Esophagus squamous epithelium (tissue), 5 donors: ENCODE results near the gene MAPKAP1. TPM values are rescaled to one million over a fixed set of nuclear protein-coding genes. Genes with fewer than 3 reads are reported as not detected.

Source experiments
- DNase-seq: peaks from one replicate; lab custom pipeline; 2025; lab: John Stamatoyannopoulos, UW
- H3K27ac ChIP-seq, 4 donors: fragments of 200-600 bp; sonication (generic); one replicate each; pipeline ENCODE4 v1.5.1; 2016 to 2019; ENCODE audit warnings: mild to moderate bottlenecking in 1 of 4
- H3K27me3 ChIP-seq, 4 donors: fragments of 200-600 bp; sonication (generic); 1 replicate in 3 of 4; 2 replicates in 1 of 4; pipeline versions ENCODE4 v1.5.1 to v1.6.0; 2017 to 2021; ENCODE audit warnings: antibody characterized with exemption in 1 of 4
- H3K36me3 ChIP-seq, 3 donors: fragments of 200-600 bp; sonication (generic); one replicate each; pipeline ENCODE4 v1.5.1; 2016 to 2019
- H3K4me1 ChIP-seq, 3 donors: fragments of 200-600 bp; sonication (generic); one replicate each; pipeline ENCODE4 v1.5.1; 2017 to 2019
- H3K4me3 ChIP-seq, 4 donors: fragments of 200-600 bp; sonication (generic); 1 replicate in 3 of 4; 2 replicates in 1 of 4; pipeline ENCODE4 v1.5.1; 2016 to 2019; ENCODE audit warnings: mild to moderate bottlenecking in 2 of 4, moderate library complexity in 1 of 4
- H3K9me3 ChIP-seq, 3 donors: fragments of 200-600 bp; sonication (generic); one replicate each; pipeline ENCODE4 v1.5.1; 2016 to 2019
- POLR2A ChIP-seq, 4 donors: fragments of 450-650 bp; IDR thresholded peaks; one replicate each; pipeline ENCODE4 v1.6.1; 2017; ENCODE audit warnings: antibody characterized with exemption in 4 of 4, mild to moderate bottlenecking in 4 of 4, moderate library complexity in 3 of 4
- WGBS, 2 donors: methylation state at CpG; one replicate each; pipeline ENCODE4 v1.1.5; 2018; 5-methylcytosine and 5-hydroxymethylcytosine counted together
- intact Hi-C: fragments of 100-400 bp; cut with DNase I; formaldehyde crosslinking; loops from one replicate; pipeline ENCODE4 v1.15.0; 2022
- total RNA-seq, 4 donors: library from RNA; depleted of rRNA; stranded (reverse); fragments of >200 nt; gene quantifications; one replicate each; pipeline ENCODE4 v1.1.0, GENCODE V29; 2016
- TF ChIP-seq, protein P1 (sequence below), 6 experiments: fragments of 450-650 bp in 4 of 6; fragments of 200-600 bp in 2 of 6; sonication (generic) in 2 of 6; IDR thresholded peaks; one replicate each; pipeline ENCODE4 v1.5.1; 2016 to 2019; ENCODE audit warnings: antibody characterized with exemption in 6 of 6, mild to moderate bottlenecking in 4 of 6, moderate library complexity in 4 of 6
- donor health status: DM: yes; HTN: yes; CAD: no.

The MAPKAP1 gene
- total RNA-seq, 4 donors from 2014 or later = 59.0 to 87.0 (median 70.9) TPM

DNA sequence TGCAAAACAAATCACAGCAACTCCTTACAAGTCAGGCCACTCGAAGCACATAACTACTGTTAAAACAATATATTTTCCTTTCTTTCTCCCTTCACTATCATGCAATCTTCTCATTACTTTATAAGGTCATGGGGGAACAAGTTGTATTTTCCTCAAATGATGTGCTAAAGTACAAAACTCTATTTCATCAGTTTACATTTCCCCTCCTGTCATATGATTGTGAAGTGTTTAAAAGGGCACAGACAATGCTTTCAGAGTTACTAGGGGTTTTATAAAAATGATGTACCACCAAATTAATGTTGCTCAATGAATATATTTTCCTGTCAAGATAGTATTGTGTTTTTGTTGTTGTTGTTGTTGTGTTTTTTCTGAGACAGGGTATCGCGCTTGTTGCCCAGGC, 34.1 kb downstream of the MAPKAP1 start:
- DNase-seq = no peak
- Histone ChIP-seq H3K9me3 (no peaks in the 10 kb centered on the region), H3K4me1 (peaks cover 0 to 11% (median 0%) of the 10 kb centered on the region in 3 donors), H3K36me3 (peaks cover 0 to 32% (median 0%) of the 10 kb centered on the region in 3 donors), H3K27me3 (no peaks in the 10 kb centered on the region), H3K27ac (no peak overlapping the region), H3K4me3 (no peak overlapping the region)
- intact Hi-C loops = no loop called here
- 93 to 96% methylated on average over 3 of the region's 3 CpGs for WGBS, 2 donors
- no peak for TF ChIP-seq POLR2A (IDR thresholded peaks at IDR 0.05)
- TF ChIP-seq, protein P1, sequence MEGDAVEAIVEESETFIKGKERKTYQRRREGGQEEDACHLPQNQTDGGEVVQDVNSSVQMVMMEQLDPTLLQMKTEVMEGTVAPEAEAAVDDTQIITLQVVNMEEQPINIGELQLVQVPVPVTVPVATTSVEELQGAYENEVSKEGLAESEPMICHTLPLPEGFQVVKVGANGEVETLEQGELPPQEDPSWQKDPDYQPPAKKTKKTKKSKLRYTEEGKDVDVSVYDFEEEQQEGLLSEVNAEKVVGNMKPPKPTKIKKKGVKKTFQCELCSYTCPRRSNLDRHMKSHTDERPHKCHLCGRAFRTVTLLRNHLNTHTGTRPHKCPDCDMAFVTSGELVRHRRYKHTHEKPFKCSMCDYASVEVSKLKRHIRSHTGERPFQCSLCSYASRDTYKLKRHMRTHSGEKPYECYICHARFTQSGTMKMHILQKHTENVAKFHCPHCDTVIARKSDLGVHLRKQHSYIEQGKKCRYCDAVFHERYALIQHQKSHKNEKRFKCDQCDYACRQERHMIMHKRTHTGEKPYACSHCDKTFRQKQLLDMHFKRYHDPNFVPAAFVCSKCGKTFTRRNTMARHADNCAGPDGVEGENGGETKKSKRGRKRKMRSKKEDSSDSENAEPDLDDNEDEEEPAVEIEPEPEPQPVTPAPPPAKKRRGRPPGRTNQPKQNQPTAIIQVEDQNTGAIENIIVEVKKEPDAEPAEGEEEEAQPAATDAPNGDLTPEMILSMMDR (IDR thresholded peaks at IDR 0.05) = no peak

DNA sequence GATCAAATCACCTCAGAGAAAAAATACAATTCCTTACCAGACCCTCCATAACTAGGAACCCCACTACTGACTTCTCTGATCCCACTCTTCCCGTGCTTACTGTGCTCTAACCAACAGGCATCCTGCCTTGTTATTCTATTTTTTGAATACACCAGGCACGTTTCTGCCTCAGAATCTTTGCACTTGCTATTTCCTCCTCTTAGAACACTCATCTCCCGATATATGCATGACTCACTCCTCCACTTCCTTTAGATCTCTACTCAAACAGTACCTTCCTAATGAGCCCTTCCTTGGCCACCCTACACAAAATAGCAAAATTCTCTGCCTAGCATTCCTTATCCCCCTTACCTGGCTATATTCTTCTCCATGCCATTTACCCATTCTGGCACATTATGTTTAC, 43.9 kb downstream of the MAPKAP1 start:
- intact Hi-C loops = no loop called here
- Histone ChIP-seq H3K4me1 (no peaks in the 10 kb centered on the region), H3K27ac (no peak overlapping the region), H3K36me3 (peaks cover 0 to 43% (median 0%) of the 10 kb centered on the region in 3 donors), H3K27me3 (no peaks in the 10 kb centered on the region), H3K4me3 (no peak overlapping the region), H3K9me3 (no peaks in the 10 kb centered on the region)
- TF ChIP-seq, protein P1 (IDR thresholded peaks at IDR 0.05) = no peak
- no peak for TF ChIP-seq POLR2A (IDR thresholded peaks at IDR 0.05)
- 25 to 30% methylated on average over 3 of the region's 3 CpGs for WGBS, 2 donors
- DNase-seq = no peak

DNA sequence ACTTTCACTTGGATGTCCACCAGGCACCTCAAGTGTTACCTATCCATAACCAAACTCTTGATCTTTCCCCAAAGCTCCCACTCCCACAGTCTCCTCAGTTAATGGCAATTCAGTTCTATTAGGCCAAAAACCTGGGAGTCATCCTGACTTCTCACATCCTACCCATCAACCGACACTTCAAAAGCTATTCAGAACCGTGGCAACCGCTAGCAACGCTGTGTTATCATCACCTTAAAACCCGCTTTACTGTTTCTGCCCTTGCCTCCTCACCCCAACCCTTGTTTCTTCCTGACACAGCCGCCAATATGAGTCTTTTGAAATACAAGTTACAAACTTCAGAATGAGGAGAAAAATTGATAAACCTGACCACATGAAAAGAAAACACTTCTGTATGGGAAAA, 46.5 kb downstream of the MAPKAP1 start:
- Histone ChIP-seq H3K27ac (no peak overlapping the region), H3K4me1 (no peaks in the 10 kb centered on the region), H3K4me3 (no peak overlapping the region), H3K9me3 (no peaks in the 10 kb centered on the region), H3K27me3 (no peaks in the 10 kb centered on the region), H3K36me3 (peaks cover 0 to 37% (median 0%) of the 10 kb centered on the region in 3 donors)
- WGBS, 2 donors = 93 to 95% methylated on average over 6 of the region's 6 CpGs
- intact Hi-C loops = no loop called here
- no peak for TF ChIP-seq POLR2A (IDR thresholded peaks at IDR 0.05)
- TF ChIP-seq, protein P1 (IDR thresholded peaks at IDR 0.05) = no peak
- no peak for DNase-seq

DNA sequence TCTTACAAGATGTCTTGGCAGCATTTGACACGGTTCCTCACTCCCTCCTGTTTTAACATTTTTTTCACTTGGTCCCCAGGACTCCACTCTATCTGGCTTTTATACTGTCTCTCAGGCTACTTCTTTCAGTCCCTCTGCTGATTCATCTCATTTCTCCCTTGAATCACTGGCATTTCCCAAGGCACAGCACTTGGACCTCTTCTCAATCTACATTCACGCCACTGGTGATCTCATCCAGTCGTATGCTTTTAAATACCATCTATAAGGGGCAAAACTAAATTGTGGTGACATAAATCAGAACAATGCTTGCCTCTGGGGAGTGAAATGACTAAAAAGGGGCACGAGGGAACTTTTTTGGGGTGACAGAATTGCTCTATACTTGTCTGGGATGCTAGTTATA, 47.1 kb downstream of the MAPKAP1 start:
- Histone ChIP-seq H3K4me1 (no peaks in the 10 kb centered on the region), H3K27ac (no peak overlapping the region), H3K4me3 (no peak overlapping the region), H3K27me3 (no peaks in the 10 kb centered on the region), H3K9me3 (no peaks in the 10 kb centered on the region), H3K36me3 (peaks cover 0 to 34% (median 0%) of the 10 kb centered on the region in 3 donors)
- intact Hi-C loops = no loop called here
- 50 to 67% methylated on average over 4 of the region's 4 CpGs for WGBS, 2 donors
- no peak for DNase-seq
- TF ChIP-seq, protein P1 (IDR thresholded peaks at IDR 0.05) = no peak
- no peak for TF ChIP-seq POLR2A (IDR thresholded peaks at IDR 0.05)

DNA sequence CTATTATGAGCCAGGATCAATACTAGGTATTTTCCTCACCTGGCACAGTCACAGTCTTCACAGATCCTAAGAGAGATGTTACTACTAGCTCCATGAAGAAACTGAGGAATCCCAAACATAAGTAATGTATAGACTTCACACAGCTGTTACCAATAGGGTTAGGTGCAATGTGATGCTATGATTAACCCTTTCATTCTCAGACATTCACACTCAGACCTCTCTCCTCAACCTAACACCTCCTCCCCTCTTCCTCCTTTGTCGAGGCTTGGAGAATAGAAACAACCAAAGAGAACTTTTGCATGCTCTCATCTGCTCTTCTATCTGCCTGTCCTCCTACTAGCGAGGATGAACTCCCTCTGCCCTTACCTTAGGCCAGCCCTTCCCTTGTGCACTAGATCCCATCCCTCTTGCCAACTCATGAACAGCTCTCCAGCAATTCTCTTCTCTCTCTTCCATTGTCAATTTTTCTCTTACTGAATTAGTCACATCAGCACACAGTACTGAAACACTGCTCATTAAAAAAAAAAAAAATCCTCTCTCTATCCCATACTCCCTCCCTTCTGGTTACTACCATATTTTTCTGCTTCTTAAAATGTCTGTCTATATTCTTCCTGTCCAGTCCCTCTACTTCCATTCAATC, 47.7 kb downstream of the MAPKAP1 start:
- no peak for DNase-seq
- Histone ChIP-seq H3K27me3 (no peaks in the 10 kb centered on the region), H3K36me3 (peaks cover 0 to 30% (median 0%) of the 10 kb centered on the region in 3 donors), H3K27ac (no peak overlapping the region), H3K9me3 (no peaks in the 10 kb centered on the region), H3K4me1 (no peaks in the 10 kb centered on the region), H3K4me3 (no peak overlapping the region)
- intact Hi-C loops = no loop called here
- WGBS, 2 donors = 69 to 79% methylated on average over 2 of the region's 2 CpGs
- no peak for TF ChIP-seq POLR2A (IDR thresholded peaks at IDR 0.05)
- TF ChIP-seq, protein P1 (IDR thresholded peaks at IDR 0.05) = no peak
